H9 (cell line): Measurements from ENCODE around the gene UNC79. TPM values are rescaled to one million over a fixed set of nuclear protein-coding genes. Genes with fewer than 3 reads are reported as not detected.

ENCODE experiments used
- DNase-seq: peaks from one replicate; pipeline ENCODE4 v3.0.0-alpha.2; 2017
- H2AFZ ChIP-seq: one replicate; pipeline ENCODE4 v1.6.1; 2013; ENCODE audit warnings: mild to moderate bottlenecking, low read length, control low read depth, moderate library complexity
- H2AK5ac ChIP-seq: 2 replicates; pipeline ENCODE4 v1.6.1; 2013; ENCODE audit warnings: low read length, control low read depth, mixed read lengths; ENCODE audit not compliant: insufficient read length
- H2BK120ac ChIP-seq: one replicate; pipeline ENCODE4 v1.6.1; 2013; ENCODE audit warnings: low read depth, mild to moderate bottlenecking, low read length, control low read depth, inconsistent platforms; ENCODE audit not compliant: poor library complexity, severe bottlenecking
- H2BK12ac ChIP-seq: 2 replicates; pipeline ENCODE4 v1.6.1; 2013; ENCODE audit warnings: low read length, control low read depth, mixed read lengths, low read depth; ENCODE audit not compliant: insufficient read length
- H2BK15ac ChIP-seq: 2 replicates; pipeline ENCODE4 v1.6.1; 2013; ENCODE audit warnings: low read depth, low read length, control low read depth
- H2BK20ac ChIP-seq: one replicate; pipeline ENCODE4 v1.6.1; 2013; ENCODE audit warnings: low read depth, mild to moderate bottlenecking, low read length, control low read depth, inconsistent platforms; ENCODE audit not compliant: poor library complexity, severe bottlenecking
- H2BK5ac ChIP-seq: 2 replicates; pipeline ENCODE4 v1.6.1; 2013; ENCODE audit warnings: low read length, control low read depth, mixed read lengths; ENCODE audit not compliant: insufficient read length
- H3K14ac ChIP-seq: 2 replicates; pipeline ENCODE4 v1.6.1; 2013; ENCODE audit warnings: low read length, control low read depth; ENCODE audit not compliant: insufficient read depth
- H3K18ac ChIP-seq: 2 replicates; pipeline ENCODE4 v1.6.1; 2013; ENCODE audit warnings: low read depth, mild to moderate bottlenecking, mixed read lengths, low read length, control low read depth; ENCODE audit not compliant: insufficient read length
- H3K23ac ChIP-seq: 2 replicates; pipeline ENCODE4 v1.6.1; 2013; ENCODE audit warnings: low read length, control low read depth, mixed read lengths, low read depth; ENCODE audit not compliant: insufficient read length
- H3K23me2 ChIP-seq: 2 replicates; pipeline ENCODE4 v1.6.1; 2013; ENCODE audit warnings: low read depth, mild to moderate bottlenecking, mixed read lengths, low read length, control low read depth; ENCODE audit not compliant: insufficient read length, poor library complexity, severe bottlenecking
- H3K27ac ChIP-seq: 2 replicates; pipeline ENCODE4 v1.5.1; 2013; ENCODE audit warnings: low read length, control low read depth, mixed read lengths, low read depth; ENCODE audit not compliant: insufficient read length
- H3K27me3 ChIP-seq: 2 replicates; pipeline ENCODE4 v1.6.1; 2013; ENCODE audit warnings: low read length, control low read depth, inconsistent platforms; ENCODE audit not compliant: insufficient read depth
- H3K4ac ChIP-seq: 2 replicates; pipeline ENCODE4 v1.6.1; 2013; ENCODE audit warnings: low read depth, mild to moderate bottlenecking, control low read depth, inconsistent platforms, low read length, moderate library complexity
- H3K4me1 ChIP-seq: 2 replicates; pipeline ENCODE4 v1.6.1; 2013; ENCODE audit warnings: low read length, control low read depth, inconsistent platforms; ENCODE audit not compliant: insufficient read depth
- H3K4me2 ChIP-seq: 2 replicates; pipeline ENCODE4 v1.6.1; 2013; ENCODE audit warnings: low read length, control low read depth, mixed read lengths; ENCODE audit not compliant: insufficient read length, insufficient read depth
- H3K56ac ChIP-seq: 2 replicates; pipeline ENCODE4 v1.6.1; 2013; ENCODE audit warnings: low read depth, mild to moderate bottlenecking, mixed read lengths, low read length, control low read depth; ENCODE audit not compliant: insufficient read length
- H3K79me1 ChIP-seq: 2 replicates; pipeline ENCODE4 v1.6.1; 2013; ENCODE audit warnings: low read depth, mild to moderate bottlenecking, moderate library complexity, low read length, control low read depth, inconsistent platforms; ENCODE audit not compliant: insufficient read depth, poor library complexity, severe bottlenecking
- H3K79me2 ChIP-seq: 2 replicates; pipeline ENCODE4 v1.6.1; 2013; ENCODE audit warnings: low read length, control low read depth, inconsistent platforms; ENCODE audit not compliant: insufficient read depth
- H3K9ac ChIP-seq: 2 replicates; pipeline ENCODE4 v1.6.1; 2013; ENCODE audit warnings: low read length, control low read depth, mixed read lengths; ENCODE audit not compliant: insufficient read length; ENCODE audit errors: extremely low read depth
- H3K9me3 ChIP-seq: one replicate; pipeline ENCODE4 v1.6.1; 2013; ENCODE audit warnings: low read depth, low read length, inconsistent platforms; ENCODE audit not compliant: control insufficient read depth
- H3T11ph ChIP-seq: one replicate; pipeline ENCODE4 v1.6.1; 2013; ENCODE audit warnings: mild to moderate bottlenecking, low read length, control low read depth, inconsistent platforms
- H4K20me1 ChIP-seq: one replicate; pipeline ENCODE4 v1.6.1; 2013; ENCODE audit not compliant: control insufficient read depth, insufficient read length, insufficient read depth
- H4K5ac ChIP-seq: 2 replicates; pipeline ENCODE4 v1.6.1; 2013; ENCODE audit warnings: low read depth, mild to moderate bottlenecking, mixed read lengths, low read length, control low read depth; ENCODE audit not compliant: insufficient read length
- H4K8ac ChIP-seq: replicated peaks from 2 replicates; pipeline ENCODE4 v1.6.1; 2013; ENCODE audit warnings: low read length, control low read depth, mixed read lengths, low read depth; ENCODE audit not compliant: insufficient read length
- H4K91ac ChIP-seq: 2 replicates; pipeline ENCODE4 v1.6.1; 2013; ENCODE audit warnings: low read depth, mild to moderate bottlenecking, moderate library complexity, mixed read lengths, low read length, control low read depth; ENCODE audit not compliant: insufficient read length
- H3K27ac Mint-ChIP-seq, 3 experiments: 2 replicates in 2 of 3; 3 replicates in 1 of 3; pipeline ENCODE4 v1.8.0; 2020 to 2021; ENCODE audit warnings: mixed read lengths in 3 of 3, mild to moderate bottlenecking in 1 of 3, moderate library complexity in 1 of 3
- H3K27me3 Mint-ChIP-seq: 2 replicates; pipeline ENCODE4 v1.8.0; 2021; ENCODE audit warnings: low read depth, mild to moderate bottlenecking, moderate library complexity, mixed read lengths
- H3K36me3 Mint-ChIP-seq, 3 experiments: 2 replicates in 2 of 3; 3 replicates in 1 of 3; pipeline ENCODE4 v1.8.0; 2020 to 2021; ENCODE audit warnings: low read depth in 3 of 3, mixed read lengths in 3 of 3; ENCODE audit not compliant: insufficient read depth in 1 of 3
- H3K4me1 Mint-ChIP-seq, 2 experiments: 2 replicates each; pipeline ENCODE4 v1.8.0; 2020; ENCODE audit warnings: mixed read lengths in 2 of 2
- H3K4me3 Mint-ChIP-seq, 2 experiments: 2 replicates in 1 of 2; 3 replicates in 1 of 2; pipeline ENCODE4 v1.8.0; 2020 to 2021; ENCODE audit warnings: mild to moderate bottlenecking in 2 of 2, mixed read lengths in 2 of 2, moderate library complexity in 1 of 2
- H3K9me3 Mint-ChIP-seq, 2 experiments: 2 replicates in 1 of 2; 3 replicates in 1 of 2; pipeline ENCODE4 v1.8.0; 2020; ENCODE audit warnings: mild to moderate bottlenecking in 2 of 2, mixed read lengths in 2 of 2, moderate library complexity in 1 of 2
- CTCF ChIP-seq: fragments of 200-600 bp; sonication (generic); conservative IDR thresholded peaks from 3 replicates; pipeline ENCODE4 v1.8.0; 2021; ENCODE audit warnings: antibody characterized with exemption, mild to moderate bottlenecking
- WGBS: extraction: QIAGEN DNeasy Blood & Tissue Kit; methylation state at CpG from one replicate; pipeline ENCODE4 v1.1.7; 2013; ENCODE audit warnings: missing lambda C conversion rate, low lambda C conversion rate, mixed read lengths; ENCODE audit not compliant: insufficient read length; ENCODE audit errors: extremely low coverage; 5-methylcytosine and 5-hydroxymethylcytosine counted together
- total RNA-seq: library from RNA; stranded (reverse); gene quantifications from 2 replicates; pipeline ENCODE4 v1.2.1, GENCODE V29; 2021

Gene UNC79
- total RNA-seq, 1 experiment from 2014 or later: 3.0 TPM

- H2BK120ac ChIP-seq: no peak overlapping the region
- DNase-seq: no peak
- no peak overlapping the region for H3K18ac ChIP-seq
- Mint-ChIP-seq H3K27ac (no peak overlapping the region), H3K9me3 (peaks cover 0 to 3% of the 10 kb centered on the region in 2 experiments; a peak in 2 of 5 replicates), H3K4me1 (peaks cover 2 to 7% of the 10 kb centered on the region in 2 experiments; a peak in 3 of 4 replicates), H3K36me3 (peaks cover 0 to 2% (median 0%) of the 10 kb centered on the region in 3 experiments; a peak in 1 of 7 replicates), H3K4me3 (no peak overlapping the region), H3K27me3 (peaks cover 1% of the 10 kb centered on the region; the same call in 1 of the 2 replicates)
- H4K5ac ChIP-seq: no peak overlapping the region
- H3K9me3 ChIP-seq: no peaks in the 10 kb centered on the region
- no CpG with 5 or more reads among the region's 23 CpGs for WGBS
- no peak overlapping the region for H2AFZ ChIP-seq
- no peaks in the 10 kb centered on the region for H3K27me3 ChIP-seq
- H4K91ac ChIP-seq: no peak overlapping the region
- H2BK12ac ChIP-seq: no peak overlapping the region
- H2BK5ac ChIP-seq: no peak overlapping the region
- no peak overlapping the region for H2AK5ac ChIP-seq
- TF ChIP-seq CTCF: no peak
- no peak overlapping the region for H2BK20ac ChIP-seq
- no peak overlapping the region for H3K23ac ChIP-seq
- no peak overlapping the region for H3T11ph ChIP-seq
- H3K27ac ChIP-seq: no peak overlapping the region
- no peak overlapping the region for H4K8ac ChIP-seq
- no peaks in the 10 kb centered on the region for H4K20me1 ChIP-seq
- H3K4ac ChIP-seq: no peak overlapping the region
- no peaks in the 10 kb centered on the region for H3K79me1 ChIP-seq
- no peaks in the 10 kb centered on the region for H3K4me1 ChIP-seq
- H3K23me2 ChIP-seq: no peaks in the 10 kb centered on the region
- no peak overlapping the region for H3K14ac ChIP-seq
- H2BK15ac ChIP-seq: no peak overlapping the region
- no peaks in the 10 kb centered on the region for H3K79me2 ChIP-seq
- no peak overlapping the region for H3K56ac ChIP-seq
- no peak overlapping the region for H3K4me2 ChIP-seq
- no peak overlapping the region for H3K9ac ChIP-seq
These were observed 296.5 kb downstream of the UNC79 start for GRCh38 chr14:93727039-93727740.
